Left ventricle myocardium inferior (tissue), 1 donor: ENCODE data around the gene NECTIN1. TPM values are rescaled to one million over a fixed set of nuclear protein-coding genes. Genes with fewer than 3 reads are reported as not detected.

Experiments used
- DNase-seq: peaks from one replicate; pipeline ENCODE4 v3.0.0-alpha.2; 2020
- H3K27ac ChIP-seq: fragments of 200-600 bp; replicated peaks from 2 replicates; pipeline ENCODE4 v1.8.0; 2021
- H3K27me3 ChIP-seq: fragments of 200-600 bp; 2 replicates; pipeline ENCODE4 v1.8.0; 2021; ENCODE audit warnings: low read depth
- H3K36me3 ChIP-seq: fragments of 200-600 bp; 2 replicates; pipeline ENCODE4 v1.8.0; 2021
- H3K4me1 ChIP-seq: fragments of 200-600 bp; 2 replicates; pipeline ENCODE4 v1.8.0; 2021
- H3K4me3 ChIP-seq: fragments of 200-600 bp; 2 replicates; pipeline ENCODE4 v1.8.0; 2021; ENCODE audit warnings: mild to moderate bottlenecking, moderate library complexity
- H3K9me3 ChIP-seq: fragments of 200-600 bp; replicated peaks from 2 replicates; pipeline ENCODE4 v1.8.0; 2021
- intact Hi-C: fragments of 100-400 bp; cut with micrococcal nuclease; formaldehyde crosslinking; loops from one replicate; pipeline ENCODE4 v1.11.0; 2022
- total RNA-seq: library from RNA; stranded (reverse); fragmentation: NEBNext Ultra II Directional; extraction: Animal tissue kit (Norgen Biotek cat#: 25700); gene quantifications from one replicate; pipeline ENCODE4 v1.2.1, GENCODE V29; 2021
- TF ChIP-seq, protein P1 (sequence below): fragments of 200-600 bp; IDR thresholded peaks from 2 replicates; pipeline ENCODE4 v1.8.0; 2021; ENCODE audit warnings: antibody characterized with exemption, mild to moderate bottlenecking, borderline replicate concordance
- donor health status: DM: no; HTN: yes; CAD: no; lungs with severe emphysema.

Gene NECTIN1
- total RNA-seq, 1 donor from 2014 or later: 22.9 TPM

GRCh38 chr11:119651802-119652584 is 77.0 kb downstream of the NECTIN1 start:
- TF ChIP-seq, protein P1, sequence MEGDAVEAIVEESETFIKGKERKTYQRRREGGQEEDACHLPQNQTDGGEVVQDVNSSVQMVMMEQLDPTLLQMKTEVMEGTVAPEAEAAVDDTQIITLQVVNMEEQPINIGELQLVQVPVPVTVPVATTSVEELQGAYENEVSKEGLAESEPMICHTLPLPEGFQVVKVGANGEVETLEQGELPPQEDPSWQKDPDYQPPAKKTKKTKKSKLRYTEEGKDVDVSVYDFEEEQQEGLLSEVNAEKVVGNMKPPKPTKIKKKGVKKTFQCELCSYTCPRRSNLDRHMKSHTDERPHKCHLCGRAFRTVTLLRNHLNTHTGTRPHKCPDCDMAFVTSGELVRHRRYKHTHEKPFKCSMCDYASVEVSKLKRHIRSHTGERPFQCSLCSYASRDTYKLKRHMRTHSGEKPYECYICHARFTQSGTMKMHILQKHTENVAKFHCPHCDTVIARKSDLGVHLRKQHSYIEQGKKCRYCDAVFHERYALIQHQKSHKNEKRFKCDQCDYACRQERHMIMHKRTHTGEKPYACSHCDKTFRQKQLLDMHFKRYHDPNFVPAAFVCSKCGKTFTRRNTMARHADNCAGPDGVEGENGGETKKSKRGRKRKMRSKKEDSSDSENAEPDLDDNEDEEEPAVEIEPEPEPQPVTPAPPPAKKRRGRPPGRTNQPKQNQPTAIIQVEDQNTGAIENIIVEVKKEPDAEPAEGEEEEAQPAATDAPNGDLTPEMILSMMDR: no peak
- intact Hi-C loops: no loop called here
- no peak overlapping the region for H3K27ac ChIP-seq
- H3K9me3 ChIP-seq: no peaks in the 10 kb centered on the region
- H3K36me3 ChIP-seq: no peaks in the 10 kb centered on the region
- DNase-seq: no peak
- H3K27me3 ChIP-seq: peaks cover 3% of the 10 kb centered on the region
- H3K4me3 ChIP-seq: no peak overlapping the region
- no peaks in the 10 kb centered on the region for H3K4me1 ChIP-seq

- no peaks in the 10 kb centered on the region for H3K27me3 ChIP-seq
- TF ChIP-seq, protein P1: no peak
- intact Hi-C loops: no loop called here
- no peaks in the 10 kb centered on the region for H3K9me3 ChIP-seq
- DNase-seq: no peak
- H3K4me1 ChIP-seq: no peaks in the 10 kb centered on the region
- no peaks in the 10 kb centered on the region for H3K36me3 ChIP-seq
- no peak overlapping the region for H3K4me3 ChIP-seq
- H3K27ac ChIP-seq: no peak overlapping the region
Observed at GRCh38 chr11:119650251-119650650, 78.7 kb downstream of the NECTIN1 start.

GRCh38 chr11:119647254-119647653 is 81.7 kb downstream of the NECTIN1 start:
- H3K27me3 ChIP-seq: peaks cover 22% of the 10 kb centered on the region
- intact Hi-C loops: no loop called here
- H3K4me1 ChIP-seq: no peaks in the 10 kb centered on the region
- no peaks in the 10 kb centered on the region for H3K36me3 ChIP-seq
- H3K9me3 ChIP-seq: no peaks in the 10 kb centered on the region
- H3K27ac ChIP-seq: no peak overlapping the region
- no peak overlapping the region for H3K4me3 ChIP-seq
- DNase-seq: no peak
- TF ChIP-seq, protein P1: no peak

DNA sequence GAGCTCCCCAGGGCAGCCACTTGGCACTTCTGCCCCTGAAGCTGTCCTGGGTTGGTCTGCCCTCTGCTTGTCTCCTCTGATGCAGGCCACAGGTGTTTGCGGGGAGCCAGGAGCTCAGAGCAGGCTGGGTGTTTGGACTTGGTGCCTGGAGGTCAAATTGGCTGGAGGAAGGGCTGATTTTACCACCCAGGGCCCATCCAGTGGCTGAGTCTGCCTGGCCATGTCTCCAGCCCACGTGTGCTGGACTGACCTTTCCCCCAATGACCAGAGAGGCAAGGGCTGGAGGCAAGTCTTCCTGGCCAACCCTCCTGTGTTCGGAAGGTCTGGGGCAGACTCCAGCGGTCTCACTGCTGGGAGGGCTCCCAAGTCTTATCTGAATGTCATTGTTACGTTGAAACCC is 84.0 kb downstream of the NECTIN1 start:
- Histone ChIP-seq H3K36me3 (no peaks in the 10 kb centered on the region), H3K9me3 (no peaks in the 10 kb centered on the region), H3K4me3 (no peak overlapping the region), H3K4me1 (no peaks in the 10 kb centered on the region), H3K27ac (no peak overlapping the region), H3K27me3 (peaks cover 28% of the 10 kb centered on the region)
- intact Hi-C loops: no loop called here
- TF ChIP-seq, protein P1: no peak
- DNase-seq: no peak

GRCh38 chr11:119644502-119644901 is 84.5 kb downstream of the NECTIN1 start:
- Histone ChIP-seq H3K27me3 (peaks cover 33% of the 10 kb centered on the region), H3K27ac (no peak overlapping the region), H3K36me3 (no peaks in the 10 kb centered on the region), H3K4me1 (no peaks in the 10 kb centered on the region), H3K9me3 (no peaks in the 10 kb centered on the region), H3K4me3 (no peak overlapping the region)
- TF ChIP-seq, protein P1: no peak
- DNase-seq: no peak
- intact Hi-C loops: no loop called here
